HepG2 (cell line): ENCODE measurements around the gene MLX. TPM values are rescaled to one million over a fixed set of nuclear protein-coding genes. Genes with fewer than 3 reads are reported as not detected.
A peak's percentile ranks its signal among the peaks of the same experiment; 100 is the strongest.

Experiments
- FOXK2 ChIP-seq: fragments of 450-650 bp; IDR thresholded peaks from 2 replicates; pipeline ENCODE4 v1.6.1; 2016
- HNRNPK ChIP-seq: fragments of 200-400 bp; formaldehyde crosslinking; IDR thresholded peaks from 2 replicates; pipeline ENCODE4 v1.6.1; 2018; ENCODE audit warnings: low read length, low read depth, moderate library complexity, mild to moderate bottlenecking; ENCODE audit not compliant: poor library complexity, severe bottlenecking
- KDM5A ChIP-seq: fragments of 200-600 bp; sonication (generic); IDR thresholded peaks from 2 replicates; pipeline ENCODE4 v1.7.0; 2018; ENCODE audit warnings: antibody characterized with exemption, mild to moderate bottlenecking, low read length, borderline replicate concordance
- KDM6A ChIP-seq: IDR thresholded peaks from 2 replicates; pipeline ENCODE4 v1.6.1; 2016; ENCODE audit warnings: low read depth
- NBN ChIP-seq: fragments of 450-650 bp; conservative IDR thresholded peaks from 2 replicates; pipeline ENCODE4 v1.6.1; 2017
- NR2C2 ChIP-seq: sonication (generic); formaldehyde crosslinking; IDR thresholded peaks from 2 replicates; pipeline ENCODE4 v1.4.0; 2020; ENCODE audit warnings: missing genetic modification reagents, mild to moderate bottlenecking, moderate library complexity, borderline replicate concordance
- POLR2A ChIP-seq, 2 experiments: IDR thresholded peaks; 2 replicates each; pipeline ENCODE4 v1.6.1; 2011; ENCODE audit warnings: low read depth in 2 of 2, low read length in 2 of 2, mild to moderate bottlenecking in 1 of 2, moderate library complexity in 1 of 2; ENCODE audit not compliant: insufficient read depth in 1 of 2
- RBM39 ChIP-seq: fragments of 200-400 bp; formaldehyde crosslinking; IDR thresholded peaks from one replicate; pipeline ENCODE4 v1.6.1; 2018; ENCODE audit warnings: antibody characterized with exemption, mild to moderate bottlenecking, low read depth, low read length; ENCODE audit not compliant: poor library complexity, severe bottlenecking
- SOX13 ChIP-seq, 3 experiments: fragments of 450-650 bp in 1 of 3; sonication (generic) in 1 of 3; formaldehyde crosslinking in 1 of 3; IDR thresholded peaks in 2 of 3; conservative IDR thresholded peaks in 1 of 3; 2 replicates each; pipeline versions ENCODE4 v1.5.0 to v1.6.1; 2016 to 2020; ENCODE audit warnings: antibody characterized with exemption in 1 of 3, mild to moderate bottlenecking in 1 of 3, missing compliant biosample characterization in 1 of 3, missing genetic modification reagents in 1 of 3, moderate library complexity in 1 of 3
- TBX3 ChIP-seq: fragments of 450-650 bp; IDR thresholded peaks from 2 replicates; pipeline ENCODE4 v1.6.1; 2017; ENCODE audit warnings: antibody characterized with exemption, mild to moderate bottlenecking, inconsistent platforms, borderline replicate concordance
- ZNF543 ChIP-seq: sonication (generic); formaldehyde crosslinking; IDR thresholded peaks from 2 replicates; pipeline ENCODE4 v1.4.0; 2020; ENCODE audit warnings: mild to moderate bottlenecking, missing genetic modification reagents
- ZNF556 ChIP-seq: sonication (generic); formaldehyde crosslinking; IDR thresholded peaks from 2 replicates; pipeline ENCODE4 v1.4.0; 2020; ENCODE audit warnings: mild to moderate bottlenecking, missing genetic modification reagents, borderline replicate concordance
- ZNF768 ChIP-seq: sonication (generic); formaldehyde crosslinking; IDR thresholded peaks from 2 replicates; pipeline ENCODE4 v1.4.0; 2020; ENCODE audit warnings: missing genetic modification reagents
- ZNF891 ChIP-seq: sonication (generic); formaldehyde crosslinking; IDR thresholded peaks from 2 replicates; pipeline ENCODE4 v1.5.0; 2020; ENCODE audit warnings: mild to moderate bottlenecking, missing genetic modification reagents
- polyA plus RNA-seq, 8 experiments: library from polyadenylated mRNA; depleted of rRNA in 3 of 8; stranded (reverse) in 7 of 8; unstranded in 1 of 8; fragments of >200 nt; fragmentation: Illumina TruSeq in 4 of 8; extraction: Trizol in 4 of 8; gene quantifications; 2 replicates each; pipeline versions ENCODE4 v1.2.1 to v1.2.3, GENCODE V29; 2011 to 2016; ENCODE audit warnings: low read depth in 4 of 8, missing spikeins in 1 of 8, mixed read lengths in 1 of 8; ENCODE audit not compliant: insufficient read depth in 1 of 8
- total RNA-seq, 5 experiments: library from RNA; depleted of rRNA; stranded (reverse); fragments of >200 nt; fragmentation: Illumina TruSeq; extraction: Trizol; gene quantifications; 2 replicates each; pipeline ENCODE4 v1.2.3, GENCODE V29; 2016; ENCODE audit warnings: low read depth in 1 of 5
- TF ChIP-seq, protein P1 (sequence below): sonication (generic); formaldehyde crosslinking; IDR thresholded peaks from 2 replicates; pipeline ENCODE4 v1.4.0; 2020; ENCODE audit warnings: missing genetic modification reagents
- TF ChIP-seq, protein P2 (sequence below): sonication (generic); formaldehyde crosslinking; IDR thresholded peaks from 2 replicates; pipeline ENCODE4 v1.8.0; 2022; ENCODE audit warnings: missing genetic modification reagents, mild to moderate bottlenecking, inconsistent platforms, borderline replicate concordance
- TF ChIP-seq, protein P3 (sequence below): sonication (generic); formaldehyde crosslinking; IDR thresholded peaks from 2 replicates; pipeline ENCODE4 v1.8.0; 2022; ENCODE audit warnings: missing genetic modification reagents, mild to moderate bottlenecking, moderate library complexity, borderline replicate concordance
- TF ChIP-seq, protein P4 (sequence below): sonication (generic); formaldehyde crosslinking; IDR thresholded peaks from 2 replicates; pipeline ENCODE4 v1.4.0; 2020; ENCODE audit warnings: mild to moderate bottlenecking, missing genetic modification reagents
- TF ChIP-seq, protein P5 (sequence below): IDR thresholded peaks from 2 replicates; pipeline ENCODE4 v1.6.1; 2018; ENCODE audit warnings: missing genetic modification reagents

The MLX gene
- total and polyA plus RNA-seq, 2 of the 13 experiments (the other 11 are each of a cell fraction or from before 2014, with no cell fraction given), result 38.9 to 74.4 TPM

DNA sequence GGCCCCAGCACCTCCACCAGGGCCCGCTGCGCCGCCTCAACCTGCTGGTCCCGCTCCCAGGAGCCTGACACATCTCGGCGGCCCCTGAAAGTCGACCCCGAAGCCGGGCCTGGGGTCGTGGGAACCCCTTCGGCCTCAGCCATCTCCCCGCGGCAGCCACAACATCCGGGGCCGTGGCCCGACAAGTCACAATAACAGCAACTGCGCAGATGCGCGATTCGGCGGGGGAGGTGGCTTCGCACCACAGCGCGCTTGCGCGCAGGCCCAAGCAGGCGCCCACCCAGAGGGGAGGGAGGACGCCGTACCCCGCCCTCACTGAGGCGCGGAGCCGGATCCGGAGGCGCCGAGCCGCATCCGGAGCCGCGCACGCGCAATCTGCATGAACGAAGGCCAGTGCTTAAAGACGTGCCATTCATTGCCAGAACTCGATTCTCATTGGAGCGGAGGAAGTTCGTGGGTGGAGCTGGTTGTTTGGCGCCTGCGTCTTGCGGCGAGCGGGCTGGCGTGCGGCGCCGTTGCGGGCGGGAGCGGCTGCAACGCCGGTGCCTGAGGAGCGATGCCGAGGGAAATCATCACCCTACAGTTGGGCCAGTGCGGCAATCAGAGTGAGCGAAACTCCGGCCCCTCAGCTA lies 42.4 kb downstream of the MLX start, which contains the start of the genes RETREG3 and TUBG1 (continued):
- TF ChIP-seq, protein P1, sequence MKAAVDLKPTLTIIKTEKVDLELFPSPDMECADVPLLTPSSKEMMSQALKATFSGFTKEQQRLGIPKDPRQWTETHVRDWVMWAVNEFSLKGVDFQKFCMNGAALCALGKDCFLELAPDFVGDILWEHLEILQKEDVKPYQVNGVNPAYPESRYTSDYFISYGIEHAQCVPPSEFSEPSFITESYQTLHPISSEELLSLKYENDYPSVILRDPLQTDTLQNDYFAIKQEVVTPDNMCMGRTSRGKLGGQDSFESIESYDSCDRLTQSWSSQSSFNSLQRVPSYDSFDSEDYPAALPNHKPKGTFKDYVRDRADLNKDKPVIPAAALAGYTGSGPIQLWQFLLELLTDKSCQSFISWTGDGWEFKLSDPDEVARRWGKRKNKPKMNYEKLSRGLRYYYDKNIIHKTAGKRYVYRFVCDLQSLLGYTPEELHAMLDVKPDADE (CRISPR knock-in tag), result peak; percentile 75
- peak; percentile 84 for TF ChIP-seq RBM39
- TF ChIP-seq, protein P2, sequence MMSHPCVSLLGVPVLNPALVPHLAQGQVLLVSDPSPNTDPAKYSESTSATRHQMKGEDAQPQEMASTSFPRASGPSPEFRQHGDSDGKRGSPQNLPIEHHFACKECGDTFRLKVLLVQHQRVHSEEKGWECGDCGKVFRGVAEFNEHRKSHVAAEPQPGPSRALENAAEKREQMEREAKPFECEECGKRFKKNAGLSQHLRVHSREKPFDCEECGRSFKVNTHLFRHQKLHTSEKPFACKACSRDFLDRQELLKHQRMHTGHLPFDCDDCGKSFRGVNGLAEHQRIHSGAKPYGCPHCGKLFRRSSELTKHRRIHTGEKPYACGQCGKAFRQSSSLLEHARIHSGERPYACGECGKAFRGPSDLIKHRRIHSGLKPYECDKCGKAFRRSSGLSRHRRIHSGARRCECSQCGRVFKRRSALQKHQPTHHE (CRISPR knock-in tag), result no peak; the same call in none of the 2 replicates
- TF ChIP-seq FOXK2, result peak; percentile 69
- TF ChIP-seq HNRNPK, result no peak
- TF ChIP-seq NBN, result no peak
- no peak; the same call in 1 of the 2 replicates for TF ChIP-seq ZNF891 (CRISPR knock-in tag)
- TF ChIP-seq KDM5A, result peak; percentile 83
- 0 out of 2 replicates have a peak, but pooled peaks have one; percentile 7 for TF ChIP-seq KDM6A (CRISPR knock-in tag)
- TF ChIP-seq SOX13 (IDR thresholded peaks at IDR 0.05), result no peak
- 0 out of 4 replicates have a peak, but pooled peaks of 1 of the 2 experiments have one; percentile 20 for TF ChIP-seq SOX13 (CRISPR knock-in tag; conservative IDR thresholded peaks at IDR 0.05 in 1 of 2, IDR thresholded peaks at IDR 0.05 in 1 of 2)
- no peak for TF ChIP-seq ZNF556 (CRISPR knock-in tag)
- no peak; the same call in 1 of the 2 replicates for TF ChIP-seq ZNF543 (CRISPR knock-in tag)
- TF ChIP-seq POLR2A (IDR thresholded peaks at IDR 0.05; ENCODE audit: insufficient read depth in 1 of 2, low read depth in 2 of 2, low read length in 2 of 2), result peak; percentile 93 to 95
- TF ChIP-seq NR2C2 (CRISPR knock-in tag), result no peak
- TF ChIP-seq, protein P3, sequence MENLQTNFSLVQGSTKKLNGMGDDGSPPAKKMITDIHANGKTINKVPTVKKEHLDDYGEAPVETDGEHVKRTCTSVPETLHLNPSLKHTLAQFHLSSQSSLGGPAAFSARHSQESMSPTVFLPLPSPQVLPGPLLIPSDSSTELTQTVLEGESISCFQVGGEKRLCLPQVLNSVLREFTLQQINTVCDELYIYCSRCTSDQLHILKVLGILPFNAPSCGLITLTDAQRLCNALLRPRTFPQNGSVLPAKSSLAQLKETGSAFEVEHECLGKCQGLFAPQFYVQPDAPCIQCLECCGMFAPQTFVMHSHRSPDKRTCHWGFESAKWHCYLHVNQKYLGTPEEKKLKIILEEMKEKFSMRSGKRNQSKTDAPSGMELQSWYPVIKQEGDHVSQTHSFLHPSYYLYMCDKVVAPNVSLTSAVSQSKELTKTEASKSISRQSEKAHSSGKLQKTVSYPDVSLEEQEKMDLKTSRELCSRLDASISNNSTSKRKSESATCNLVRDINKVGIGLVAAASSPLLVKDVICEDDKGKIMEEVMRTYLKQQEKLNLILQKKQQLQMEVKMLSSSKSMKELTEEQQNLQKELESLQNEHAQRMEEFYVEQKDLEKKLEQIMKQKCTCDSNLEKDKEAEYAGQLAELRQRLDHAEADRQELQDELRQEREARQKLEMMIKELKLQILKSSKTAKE (CRISPR knock-in tag), result peak; percentile 20; the same call in 1 of the 2 replicates
- TF ChIP-seq ZNF768 (CRISPR knock-in tag), result peak; percentile 54; the same call in 1 of the 2 replicates
- TF ChIP-seq, protein P4, sequence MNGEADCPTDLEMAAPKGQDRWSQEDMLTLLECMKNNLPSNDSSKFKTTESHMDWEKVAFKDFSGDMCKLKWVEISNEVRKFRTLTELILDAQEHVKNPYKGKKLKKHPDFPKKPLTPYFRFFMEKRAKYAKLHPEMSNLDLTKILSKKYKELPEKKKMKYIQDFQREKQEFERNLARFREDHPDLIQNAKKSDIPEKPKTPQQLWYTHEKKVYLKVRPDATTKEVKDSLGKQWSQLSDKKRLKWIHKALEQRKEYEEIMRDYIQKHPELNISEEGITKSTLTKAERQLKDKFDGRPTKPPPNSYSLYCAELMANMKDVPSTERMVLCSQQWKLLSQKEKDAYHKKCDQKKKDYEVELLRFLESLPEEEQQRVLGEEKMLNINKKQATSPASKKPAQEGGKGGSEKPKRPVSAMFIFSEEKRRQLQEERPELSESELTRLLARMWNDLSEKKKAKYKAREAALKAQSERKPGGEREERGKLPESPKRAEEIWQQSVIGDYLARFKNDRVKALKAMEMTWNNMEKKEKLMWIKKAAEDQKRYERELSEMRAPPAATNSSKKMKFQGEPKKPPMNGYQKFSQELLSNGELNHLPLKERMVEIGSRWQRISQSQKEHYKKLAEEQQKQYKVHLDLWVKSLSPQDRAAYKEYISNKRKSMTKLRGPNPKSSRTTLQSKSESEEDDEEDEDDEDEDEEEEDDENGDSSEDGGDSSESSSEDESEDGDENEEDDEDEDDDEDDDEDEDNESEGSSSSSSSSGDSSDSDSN (CRISPR knock-in tag), result peak; percentile 82
- TF ChIP-seq, protein P5, sequence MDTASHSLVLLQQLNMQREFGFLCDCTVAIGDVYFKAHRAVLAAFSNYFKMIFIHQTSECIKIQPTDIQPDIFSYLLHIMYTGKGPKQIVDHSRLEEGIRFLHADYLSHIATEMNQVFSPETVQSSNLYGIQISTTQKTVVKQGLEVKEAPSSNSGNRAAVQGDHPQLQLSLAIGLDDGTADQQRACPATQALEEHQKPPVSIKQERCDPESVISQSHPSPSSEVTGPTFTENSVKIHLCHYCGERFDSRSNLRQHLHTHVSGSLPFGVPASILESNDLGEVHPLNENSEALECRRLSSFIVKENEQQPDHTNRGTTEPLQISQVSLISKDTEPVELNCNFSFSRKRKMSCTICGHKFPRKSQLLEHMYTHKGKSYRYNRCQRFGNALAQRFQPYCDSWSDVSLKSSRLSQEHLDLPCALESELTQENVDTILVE, result peak; percentile 59; the same call in 1 of the 2 replicates
- no peak for TF ChIP-seq TBX3
